Endometrium (tissue), 2 donors: ENCODE results near the gene RHBDL1.
"Not testable (repeated sequence)": the region's sequence is repeated elsewhere in the genome, so short reads cannot be mapped to it uniquely, and the experiment has no call there.

Experiments used
- FAIRE-seq: peaks from 2 replicates; lab custom pipeline; 2012; peaks lifted over from hg19 to GRCh38; lab: Jason Lieb, UNC
- donor health status: control.
- donor health status: control.

Gene RHBDL1

GRCh38 chr16:706189-707061, 31.0 kb downstream of the RHBDL1 start:
- no peak for FAIRE-seq

GRCh38 chr16:707062-707538, 31.6 kb downstream of the RHBDL1 start:
- FAIRE-seq: no peak

DNA sequence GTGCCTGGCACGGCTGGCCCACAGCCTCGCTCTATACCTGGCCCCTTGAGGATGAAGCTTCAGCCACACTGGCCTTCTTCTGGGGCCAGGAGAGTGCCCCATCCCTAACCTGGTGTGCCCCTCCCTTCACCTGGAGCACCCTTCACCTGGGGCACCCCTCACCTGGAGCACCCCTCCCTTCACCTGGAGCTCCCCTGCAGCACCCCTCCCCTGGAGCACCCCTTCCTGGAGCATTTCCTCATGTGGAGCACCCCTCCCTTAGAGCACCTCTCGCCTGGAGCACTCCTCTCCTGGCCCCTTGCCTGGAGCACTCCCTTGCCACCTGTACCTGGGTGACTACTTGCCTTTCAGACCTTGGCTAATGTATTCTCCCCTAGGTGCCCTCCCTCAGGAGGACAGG, 32.5 kb downstream of the RHBDL1 start:
- no peak for FAIRE-seq

GRCh38 chr16:708959-709358, 33.5 kb downstream of the RHBDL1 start:
- no peak for FAIRE-seq

GRCh38 chr16:709566-710499, 34.4 kb downstream of the RHBDL1 start:
- no peak for FAIRE-seq

GRCh38 chr16:710500-711075, 35.1 kb downstream of the RHBDL1 start:
- no peak for FAIRE-seq

- no peak for FAIRE-seq
These were observed 35.6 kb downstream of the RHBDL1 start for GRCh38 chr16:711084-711483.

- FAIRE-seq: no peak
These were observed 36.3 kb downstream of the RHBDL1 start for GRCh38 chr16:711548-712320.

GRCh38 chr16:712740-713250, 37.3 kb downstream of the RHBDL1 start:
- not testable (repeated sequence) for FAIRE-seq

DNA sequence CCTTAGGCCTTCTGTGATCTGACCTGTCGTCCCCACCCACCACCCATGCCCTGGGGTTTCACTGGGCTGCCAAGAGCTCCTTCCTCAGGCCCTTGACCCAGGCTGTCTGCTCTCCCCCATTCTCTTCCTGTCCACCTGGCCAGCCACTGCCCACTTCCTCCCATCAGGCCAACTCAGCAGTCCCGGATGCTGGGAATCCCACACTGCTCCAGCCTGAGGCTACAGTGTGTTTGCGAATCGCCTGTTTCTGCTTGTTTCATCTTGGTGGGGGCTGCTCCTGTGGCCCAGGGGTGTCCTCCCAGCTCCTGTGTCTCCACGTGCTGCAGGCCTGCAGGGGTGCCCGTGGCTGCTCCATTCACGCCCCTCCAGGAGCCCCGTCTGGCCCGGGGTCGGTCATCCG, 38.6 kb downstream of the RHBDL1 start:
- FAIRE-seq: no peak

DNA sequence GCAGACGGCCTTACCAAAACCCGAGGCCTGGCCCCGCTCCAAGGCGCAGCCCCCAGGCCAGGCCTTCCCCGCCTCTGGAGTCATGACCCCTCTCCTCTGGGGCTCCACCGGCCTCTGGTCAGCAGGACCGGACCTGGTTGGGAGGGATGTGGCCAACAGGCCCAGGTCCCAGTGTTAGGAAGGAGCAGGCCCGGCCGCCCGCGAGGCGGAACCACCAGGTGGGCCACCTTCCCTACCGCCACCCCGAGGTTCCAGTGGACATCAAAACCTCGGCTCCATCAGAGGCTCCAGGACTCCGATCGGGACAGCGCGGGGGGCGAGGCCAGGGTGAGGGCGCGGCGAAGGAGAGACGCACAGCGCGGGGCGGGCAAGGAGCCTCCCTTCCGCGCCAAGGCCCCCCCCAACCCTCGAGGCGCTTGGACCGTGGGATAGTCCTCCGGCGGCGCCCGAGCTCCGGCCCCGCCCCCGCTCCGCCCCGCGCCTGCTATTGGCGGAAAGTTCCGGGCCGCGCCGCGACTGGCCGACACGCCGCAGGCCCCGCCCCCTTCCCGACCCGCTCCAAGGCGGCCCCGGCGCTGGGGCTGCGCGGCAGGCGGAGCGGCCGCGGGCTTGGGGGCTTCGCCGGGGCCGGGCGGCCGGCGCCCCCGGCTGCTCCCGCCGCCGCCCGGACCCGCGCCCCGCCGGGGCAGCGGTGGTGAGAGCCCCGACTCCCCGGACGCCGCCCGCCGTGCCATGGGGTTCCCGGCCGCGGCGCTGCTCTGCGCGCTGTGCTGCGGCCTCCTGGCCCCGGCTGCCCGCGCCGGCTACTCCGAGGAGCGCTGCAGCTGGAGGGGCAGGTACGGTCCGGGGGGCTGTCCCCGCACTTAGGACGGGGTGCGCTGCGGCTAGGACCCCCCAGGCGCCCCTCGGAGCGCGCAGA, 39.3 kb downstream of the RHBDL1 start, which contains the start of gene METRN:
METRN (plus strand) TSS at position 561 of the 919 bp plus-strand sequence; CDS start at position 733, 172 bp downstream.
- FAIRE-seq: no peak

DNA sequence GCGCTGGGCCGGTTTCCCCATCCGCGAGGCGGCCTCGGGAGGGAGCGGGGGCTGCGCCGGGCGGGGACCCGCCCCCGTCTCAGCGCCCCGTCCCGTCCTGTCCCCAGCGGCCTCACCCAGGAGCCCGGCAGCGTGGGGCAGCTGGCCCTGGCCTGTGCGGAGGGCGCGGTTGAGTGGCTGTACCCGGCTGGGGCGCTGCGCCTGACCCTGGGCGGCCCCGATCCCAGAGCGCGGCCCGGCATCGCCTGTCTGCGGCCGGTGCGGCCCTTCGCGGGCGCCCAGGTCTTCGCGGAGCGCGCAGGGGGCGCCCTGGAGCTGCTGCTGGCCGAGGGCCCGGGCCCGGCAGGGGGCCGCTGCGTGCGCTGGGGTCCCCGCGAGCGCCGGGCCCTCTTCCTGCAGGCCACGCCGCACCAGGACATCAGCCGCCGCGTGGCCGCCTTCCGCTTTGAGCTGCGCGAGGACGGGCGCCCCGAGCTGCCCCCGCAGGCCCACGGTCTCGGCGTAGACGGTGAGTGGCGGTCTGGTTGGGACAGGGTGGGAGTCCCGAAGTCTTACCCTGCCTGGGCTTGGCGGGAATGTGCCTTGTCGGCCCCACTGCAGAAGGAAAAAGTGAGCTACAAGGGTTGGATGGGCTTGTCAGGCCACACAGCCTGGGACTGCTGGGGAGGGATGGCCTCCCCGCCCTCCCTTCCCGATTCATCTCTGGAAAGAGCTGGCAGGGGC, 40.2 kb downstream of the RHBDL1 start:
- FAIRE-seq: no peak

DNA sequence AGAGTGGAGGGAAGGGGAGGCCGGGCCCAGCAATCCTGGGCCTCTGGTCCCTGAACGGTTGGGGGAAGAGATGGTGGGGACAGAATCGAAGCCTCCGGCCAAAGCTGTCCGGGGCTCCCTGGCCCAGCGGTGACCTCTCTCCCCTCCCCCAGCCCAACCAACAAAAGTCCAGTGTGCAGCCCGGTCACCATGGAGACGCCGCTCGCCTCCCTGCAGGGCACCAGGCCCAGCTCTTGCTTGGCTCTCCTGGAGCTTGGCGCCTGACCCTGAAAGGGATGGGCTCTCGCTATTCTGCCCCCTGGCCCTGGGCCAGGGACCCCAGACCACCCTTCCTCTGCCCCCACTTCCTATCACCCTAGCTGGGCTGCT, 40.7 kb downstream of the RHBDL1 start:
- no peak for FAIRE-seq

- no peak for FAIRE-seq
These were observed 41.4 kb downstream of the RHBDL1 start for GRCh38 chr16:716768-717325.

DNA sequence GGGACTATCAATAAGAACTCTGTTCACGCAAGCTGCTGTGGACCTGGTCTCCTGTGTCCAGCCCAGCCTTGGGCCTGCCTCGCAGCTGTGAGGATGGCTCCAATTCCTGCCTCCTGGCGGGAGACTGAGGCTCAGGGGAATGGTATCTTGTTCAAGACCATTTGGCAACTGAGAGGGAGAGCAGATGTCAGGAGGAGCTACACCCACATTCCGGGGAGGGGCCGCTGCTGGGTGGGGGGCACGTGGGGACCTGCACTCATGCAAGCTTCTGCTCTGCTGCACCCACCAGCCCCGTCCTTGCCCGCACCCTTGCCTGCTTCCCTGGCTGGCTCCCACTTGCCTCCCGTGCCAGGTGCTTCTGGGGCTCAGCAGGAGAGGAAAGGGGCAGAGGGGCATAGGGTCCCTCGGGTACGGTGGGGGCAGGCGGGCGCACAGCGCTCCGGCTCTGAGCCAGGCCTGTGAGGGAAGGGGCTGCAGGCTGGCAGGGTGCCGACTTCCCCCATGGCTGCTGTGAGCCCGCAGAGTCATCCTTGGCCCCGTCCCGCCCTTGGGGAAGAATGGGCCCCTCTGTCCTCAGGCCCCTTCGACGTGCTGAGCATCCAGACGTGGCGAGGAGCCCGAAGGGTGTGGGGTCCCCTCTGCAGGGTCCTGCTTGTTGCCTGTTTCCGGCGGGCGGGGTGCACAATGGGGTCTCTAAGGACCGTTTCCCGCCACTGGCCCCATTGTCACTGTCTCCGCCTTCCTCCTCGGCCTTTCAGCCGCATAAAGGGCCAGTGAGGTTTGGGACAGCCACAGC, 42.2 kb downstream of the RHBDL1 start:
- FAIRE-seq: no peak

DNA sequence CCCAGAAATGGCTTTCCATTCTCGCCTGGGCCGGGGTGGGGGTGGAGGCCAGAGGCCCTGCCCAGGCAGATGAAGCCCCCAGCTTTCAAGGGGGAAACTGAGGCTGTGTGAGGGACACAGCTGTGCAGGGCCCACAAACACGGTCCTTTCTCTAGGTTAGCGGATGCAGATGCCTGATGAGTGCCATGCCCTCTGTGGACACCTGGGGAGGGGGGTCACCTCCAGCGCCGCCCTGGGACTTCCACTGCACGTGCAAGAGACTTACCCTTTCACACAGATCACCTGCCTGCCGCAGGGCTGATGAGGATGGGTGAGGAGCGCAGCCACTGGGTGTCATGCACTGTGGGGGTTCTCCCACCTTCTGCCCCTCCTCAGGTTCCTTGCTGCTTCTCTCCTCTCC, 42.9 kb downstream of the RHBDL1 start:
- FAIRE-seq: no peak

DNA sequence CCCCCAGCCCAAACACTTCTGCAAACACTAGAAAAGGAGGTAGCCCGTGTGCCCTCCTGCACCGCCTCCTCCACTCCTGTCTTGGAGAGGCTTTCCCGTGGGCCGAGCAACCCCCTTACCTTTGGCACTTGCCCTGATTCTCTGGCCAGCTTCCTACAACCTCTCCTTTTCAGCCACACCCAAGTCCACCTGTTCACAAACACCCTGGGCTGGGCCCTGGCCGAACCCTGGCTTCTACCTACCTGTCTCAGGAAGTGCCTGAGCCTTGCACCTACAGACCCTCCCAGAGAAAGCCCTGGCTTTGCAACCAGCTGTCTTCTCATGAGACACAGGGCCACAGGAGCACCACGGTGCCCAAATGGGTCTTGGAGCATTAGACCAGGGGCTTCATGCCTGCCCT, 43.5 kb downstream of the RHBDL1 start:
- FAIRE-seq: no peak

DNA sequence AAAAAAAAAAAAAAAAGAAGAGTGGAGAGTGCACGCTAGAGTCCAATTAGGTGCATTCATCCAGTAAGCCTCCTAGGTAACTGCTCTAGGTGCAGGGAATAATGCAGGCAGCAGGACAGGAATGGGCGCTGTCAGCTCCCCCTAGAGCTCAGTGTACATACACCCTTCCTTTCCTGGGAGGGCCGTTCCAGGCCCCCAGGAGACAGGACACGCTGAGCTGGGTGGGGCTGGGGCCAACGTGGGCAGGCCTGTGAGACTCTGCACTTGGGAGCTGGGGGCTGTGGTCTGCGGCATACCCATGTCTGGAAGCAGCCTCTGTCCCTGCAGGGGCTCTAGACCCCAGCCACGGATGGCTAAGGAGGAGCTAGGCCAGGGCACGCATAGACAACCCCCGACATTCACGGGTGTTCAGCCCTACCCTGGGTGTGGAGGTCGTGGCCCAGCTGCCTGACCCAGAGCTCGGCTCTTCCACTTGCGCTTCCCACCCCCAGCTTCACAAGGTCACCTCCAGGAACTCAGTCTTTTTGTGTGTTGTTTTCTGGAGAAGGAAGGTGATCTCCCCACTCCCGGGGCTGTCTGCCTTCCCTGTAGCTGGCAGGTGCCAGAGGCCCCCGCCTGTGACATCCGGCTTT, 44.5 kb downstream of the RHBDL1 start:
- FAIRE-seq: no peak
